Transverse colon (tissue), 4 donors: Measurements from ENCODE around the gene NTNG1.

Experiments used
- POLR2A ChIP-seq: fragments of 450-650 bp; IDR thresholded peaks from one replicate; pipeline ENCODE4 v1.6.1; 2016; ENCODE audit warnings: antibody characterized with exemption, mild to moderate bottlenecking, moderate library complexity
- POLR2AphosphoS5 ChIP-seq, 3 donors: sonication (generic); formaldehyde crosslinking; IDR thresholded peaks; one replicate each; pipeline ENCODE4 v1.6.1; 2016; ENCODE audit warnings: antibody characterized with exemption in 3 of 3
- TF ChIP-seq, protein P1 (sequence below), 5 experiments: fragments of 200-600 bp in 3 of 5; fragments of 450-650 bp in 2 of 5; sonication (generic) in 3 of 5; IDR thresholded peaks; 1 replicate in 2 of 5; 2 replicates in 3 of 5; pipeline ENCODE4 v1.5.1; 2016 to 2017; ENCODE audit warnings: antibody characterized with exemption in 5 of 5, inconsistent platforms in 3 of 5, mild to moderate bottlenecking in 2 of 5, moderate library complexity in 1 of 5

DNA sequence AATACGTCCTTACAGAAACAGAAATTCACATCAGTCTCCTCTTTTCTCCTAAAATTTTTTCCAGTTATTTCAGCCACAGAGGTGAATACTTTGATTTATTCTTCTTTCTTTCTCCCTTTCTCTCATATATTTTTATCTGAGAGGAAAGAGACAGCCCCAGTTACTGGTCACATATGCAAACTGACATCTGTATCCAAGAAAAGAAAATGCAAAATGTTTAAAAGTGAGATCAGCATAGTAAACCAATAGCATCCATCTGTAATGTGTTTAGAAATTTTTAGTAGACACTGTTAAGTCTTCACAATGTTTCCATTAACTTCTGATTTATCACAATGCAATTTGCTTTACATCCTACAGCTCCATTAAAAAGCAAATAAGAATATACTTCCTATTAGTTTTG, 53.5 kb downstream of the NTNG1 start:
- TF ChIP-seq, protein P1, sequence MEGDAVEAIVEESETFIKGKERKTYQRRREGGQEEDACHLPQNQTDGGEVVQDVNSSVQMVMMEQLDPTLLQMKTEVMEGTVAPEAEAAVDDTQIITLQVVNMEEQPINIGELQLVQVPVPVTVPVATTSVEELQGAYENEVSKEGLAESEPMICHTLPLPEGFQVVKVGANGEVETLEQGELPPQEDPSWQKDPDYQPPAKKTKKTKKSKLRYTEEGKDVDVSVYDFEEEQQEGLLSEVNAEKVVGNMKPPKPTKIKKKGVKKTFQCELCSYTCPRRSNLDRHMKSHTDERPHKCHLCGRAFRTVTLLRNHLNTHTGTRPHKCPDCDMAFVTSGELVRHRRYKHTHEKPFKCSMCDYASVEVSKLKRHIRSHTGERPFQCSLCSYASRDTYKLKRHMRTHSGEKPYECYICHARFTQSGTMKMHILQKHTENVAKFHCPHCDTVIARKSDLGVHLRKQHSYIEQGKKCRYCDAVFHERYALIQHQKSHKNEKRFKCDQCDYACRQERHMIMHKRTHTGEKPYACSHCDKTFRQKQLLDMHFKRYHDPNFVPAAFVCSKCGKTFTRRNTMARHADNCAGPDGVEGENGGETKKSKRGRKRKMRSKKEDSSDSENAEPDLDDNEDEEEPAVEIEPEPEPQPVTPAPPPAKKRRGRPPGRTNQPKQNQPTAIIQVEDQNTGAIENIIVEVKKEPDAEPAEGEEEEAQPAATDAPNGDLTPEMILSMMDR (IDR thresholded peaks at IDR 0.05), result no peak
- TF ChIP-seq POLR2AphosphoS5 (IDR thresholded peaks at IDR 0.05) (no peak), POLR2A (no peak)
